Panc1 (cell line): Measurements from ENCODE around the gene CACNA1B.

Experiments
- POLR2AphosphoS5 ChIP-seq: IDR thresholded peaks from 2 replicates; pipeline ENCODE4 v1.6.1; 2012; ENCODE audit warnings: mild to moderate bottlenecking, low read depth, low read length, moderate library complexity
- SIN3A ChIP-seq: IDR thresholded peaks from 2 replicates; pipeline ENCODE4 v1.6.1; 2012; ENCODE audit warnings: low read depth, mild to moderate bottlenecking, low read length, moderate library complexity, borderline replicate concordance; ENCODE audit not compliant: insufficient read depth
- TF ChIP-seq, protein P1 (sequence below): fragments of 450-650 bp; IDR thresholded peaks from 2 replicates; pipeline ENCODE4 v1.5.1; 2017; ENCODE audit warnings: mild to moderate bottlenecking
- TF ChIP-seq, protein P2 (sequence below), 2 experiments: IDR thresholded peaks; 2 replicates each; pipeline ENCODE4 v1.6.1; 2011 to 2012; ENCODE audit warnings: low read depth in 2 of 2, control low read depth in 1 of 2, low read length in 1 of 2, mild to moderate bottlenecking in 1 of 2, moderate library complexity in 1 of 2; ENCODE audit not compliant: insufficient read depth in 1 of 2

DNA sequence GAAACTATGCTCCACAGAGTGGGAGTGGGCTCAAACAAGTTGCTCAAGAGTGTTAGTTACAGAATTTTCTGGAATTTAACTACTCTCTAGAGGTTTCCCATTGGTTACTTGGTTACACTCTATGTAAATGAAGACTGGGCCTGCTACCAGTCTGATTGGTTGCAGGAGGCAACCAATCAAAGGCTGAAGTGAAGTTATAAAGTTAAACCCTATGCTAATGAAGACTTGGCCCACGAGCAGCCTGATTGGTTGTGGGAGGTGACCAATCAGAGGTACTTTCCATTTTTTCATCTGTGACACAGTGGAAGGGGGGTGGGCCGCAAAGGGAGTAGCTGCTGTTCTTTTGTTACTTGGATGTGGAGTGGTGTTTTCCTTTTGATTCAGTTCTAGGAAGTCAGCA, 69.4 kb downstream of the CACNA1B start:
- TF ChIP-seq, protein P1, sequence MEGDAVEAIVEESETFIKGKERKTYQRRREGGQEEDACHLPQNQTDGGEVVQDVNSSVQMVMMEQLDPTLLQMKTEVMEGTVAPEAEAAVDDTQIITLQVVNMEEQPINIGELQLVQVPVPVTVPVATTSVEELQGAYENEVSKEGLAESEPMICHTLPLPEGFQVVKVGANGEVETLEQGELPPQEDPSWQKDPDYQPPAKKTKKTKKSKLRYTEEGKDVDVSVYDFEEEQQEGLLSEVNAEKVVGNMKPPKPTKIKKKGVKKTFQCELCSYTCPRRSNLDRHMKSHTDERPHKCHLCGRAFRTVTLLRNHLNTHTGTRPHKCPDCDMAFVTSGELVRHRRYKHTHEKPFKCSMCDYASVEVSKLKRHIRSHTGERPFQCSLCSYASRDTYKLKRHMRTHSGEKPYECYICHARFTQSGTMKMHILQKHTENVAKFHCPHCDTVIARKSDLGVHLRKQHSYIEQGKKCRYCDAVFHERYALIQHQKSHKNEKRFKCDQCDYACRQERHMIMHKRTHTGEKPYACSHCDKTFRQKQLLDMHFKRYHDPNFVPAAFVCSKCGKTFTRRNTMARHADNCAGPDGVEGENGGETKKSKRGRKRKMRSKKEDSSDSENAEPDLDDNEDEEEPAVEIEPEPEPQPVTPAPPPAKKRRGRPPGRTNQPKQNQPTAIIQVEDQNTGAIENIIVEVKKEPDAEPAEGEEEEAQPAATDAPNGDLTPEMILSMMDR: no peak
- no peak for TF ChIP-seq SIN3A
- TF ChIP-seq, protein P2, sequence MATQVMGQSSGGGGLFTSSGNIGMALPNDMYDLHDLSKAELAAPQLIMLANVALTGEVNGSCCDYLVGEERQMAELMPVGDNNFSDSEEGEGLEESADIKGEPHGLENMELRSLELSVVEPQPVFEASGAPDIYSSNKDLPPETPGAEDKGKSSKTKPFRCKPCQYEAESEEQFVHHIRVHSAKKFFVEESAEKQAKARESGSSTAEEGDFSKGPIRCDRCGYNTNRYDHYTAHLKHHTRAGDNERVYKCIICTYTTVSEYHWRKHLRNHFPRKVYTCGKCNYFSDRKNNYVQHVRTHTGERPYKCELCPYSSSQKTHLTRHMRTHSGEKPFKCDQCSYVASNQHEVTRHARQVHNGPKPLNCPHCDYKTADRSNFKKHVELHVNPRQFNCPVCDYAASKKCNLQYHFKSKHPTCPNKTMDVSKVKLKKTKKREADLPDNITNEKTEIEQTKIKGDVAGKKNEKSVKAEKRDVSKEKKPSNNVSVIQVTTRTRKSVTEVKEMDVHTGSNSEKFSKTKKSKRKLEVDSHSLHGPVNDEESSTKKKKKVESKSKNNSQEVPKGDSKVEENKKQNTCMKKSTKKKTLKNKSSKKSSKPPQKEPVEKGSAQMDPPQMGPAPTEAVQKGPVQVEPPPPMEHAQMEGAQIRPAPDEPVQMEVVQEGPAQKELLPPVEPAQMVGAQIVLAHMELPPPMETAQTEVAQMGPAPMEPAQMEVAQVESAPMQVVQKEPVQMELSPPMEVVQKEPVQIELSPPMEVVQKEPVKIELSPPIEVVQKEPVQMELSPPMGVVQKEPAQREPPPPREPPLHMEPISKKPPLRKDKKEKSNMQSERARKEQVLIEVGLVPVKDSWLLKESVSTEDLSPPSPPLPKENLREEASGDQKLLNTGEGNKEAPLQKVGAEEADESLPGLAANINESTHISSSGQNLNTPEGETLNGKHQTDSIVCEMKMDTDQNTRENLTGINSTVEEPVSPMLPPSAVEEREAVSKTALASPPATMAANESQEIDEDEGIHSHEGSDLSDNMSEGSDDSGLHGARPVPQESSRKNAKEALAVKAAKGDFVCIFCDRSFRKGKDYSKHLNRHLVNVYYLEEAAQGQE (IDR thresholded peaks at IDR 0.05; ENCODE audit: insufficient read depth in 1 of 2, low read depth in 2 of 2, low read length in 1 of 2): no peak
- TF ChIP-seq POLR2AphosphoS5: no peak
